MM.1S (cell line): ENCODE measurements around the gene TIMMDC1.

ENCODE experiments used
- DNase-seq: peaks from one replicate; pipeline ENCODE4 v3.0.0-alpha.2; 2015
- H2AFZ ChIP-seq: fragments of 300-600 bp; sonication (generic); 2 replicates; pipeline ENCODE4 v1.6.0; 2016; ENCODE audit warnings: antibody characterized with exemption, low read length
- H3F3A ChIP-seq: fragments of 300-600 bp; sonication (generic); 2 replicates; pipeline ENCODE4 v1.6.1; 2016; ENCODE audit warnings: mild to moderate bottlenecking, antibody characterized with exemption, low read length, moderate library complexity, mixed read lengths; ENCODE audit not compliant: insufficient read depth
- H3K27ac ChIP-seq: fragments of 300-600 bp; sonication (generic); 2 replicates; pipeline ENCODE4 v1.5.1; 2016; ENCODE audit warnings: mild to moderate bottlenecking, low read length
- H3K27me3 ChIP-seq: fragments of 300-600 bp; sonication (generic); replicated peaks from 2 replicates; pipeline ENCODE4 v1.6.0; 2016; ENCODE audit warnings: low read length; ENCODE audit not compliant: insufficient read depth
- H3K36me3 ChIP-seq: fragments of 300-600 bp; sonication (generic); replicated peaks from 2 replicates; pipeline ENCODE4 v1.6.1; 2016; ENCODE audit warnings: mild to moderate bottlenecking, low read length, mixed read lengths; ENCODE audit not compliant: insufficient read depth
- H3K4me1 ChIP-seq: fragments of 300-600 bp; sonication (generic); 2 replicates; pipeline ENCODE4 v1.6.1; 2016; ENCODE audit warnings: low read length, mixed read lengths
- H3K4me2 ChIP-seq: fragments of 300-600 bp; sonication (generic); 2 replicates; pipeline ENCODE4 v1.6.0; 2016; ENCODE audit warnings: low read depth, low read length
- H3K4me3 ChIP-seq: fragments of 300-600 bp; sonication (generic); 2 replicates; pipeline ENCODE4 v1.5.1; 2016; ENCODE audit warnings: low read length, mixed read lengths
- H3K79me2 ChIP-seq: fragments of 300-600 bp; sonication (generic); 2 replicates; pipeline ENCODE4 v1.6.1; 2016; ENCODE audit warnings: mixed run types, low read length, mixed read lengths
- H3K9ac ChIP-seq: fragments of 300-600 bp; sonication (generic); 2 replicates; pipeline ENCODE4 v1.6.1; 2016; ENCODE audit warnings: low read length, mixed read lengths
- H3K9me2 ChIP-seq: fragments of 300-600 bp; sonication (generic); replicated peaks from 2 replicates; pipeline ENCODE4 v1.6.1; 2016; ENCODE audit warnings: mild to moderate bottlenecking, low read length, mixed read lengths; ENCODE audit not compliant: insufficient read depth
- H3K9me3 ChIP-seq: fragments of 300-600 bp; sonication (generic); replicated peaks from 2 replicates; pipeline ENCODE4 v1.6.1; 2016; ENCODE audit warnings: mild to moderate bottlenecking, low read length, mixed read lengths; ENCODE audit not compliant: insufficient read depth
- H4K20me1 ChIP-seq: fragments of 300-600 bp; sonication (generic); 2 replicates; pipeline ENCODE4 v1.6.1; 2016; ENCODE audit warnings: mild to moderate bottlenecking, low read length, moderate library complexity, mixed read lengths; ENCODE audit not compliant: insufficient read depth
- CTCF ChIP-seq: fragments of 300-600 bp; sonication (generic); IDR thresholded peaks from 2 replicates; pipeline ENCODE4 v1.5.1; 2016; ENCODE audit warnings: antibody characterized with exemption, low read length, mixed read lengths
- EZH2 ChIP-seq: fragments of 300-600 bp; sonication (generic); optimal IDR thresholded peaks from 2 replicates; pipeline ENCODE3; 2017; ENCODE audit warnings: low read depth, mild to moderate bottlenecking, antibody characterized with exemption, low read length, mixed read lengths
- EZH2phosphoT487 ChIP-seq: fragments of 300-600 bp; sonication (generic); IDR thresholded peaks from 2 replicates; pipeline ENCODE4 v1.6.1; 2018; ENCODE audit warnings: antibody characterized with exemption, low read length

Gene TIMMDC1

GRCh38 chr3:119514637-119515036 lies 16.3 kb downstream of the TIMMDC1 start:
- Histone ChIP-seq H3K79me2 (no peaks in the 10 kb centered on the region), H3K4me1 (no peaks in the 10 kb centered on the region), H3K27me3 (no peaks in the 10 kb centered on the region), H3K27ac (no peak overlapping the region), H3K9ac (no peak overlapping the region), H3K9me2 (no peaks in the 10 kb centered on the region), H4K20me1 (no peaks in the 10 kb centered on the region), H3K4me2 (no peak overlapping the region), H3K36me3 (peaks cover 19% of the 10 kb centered on the region; the same call in 1 of the 2 replicates), H3K9me3 (no peaks in the 10 kb centered on the region), H3K4me3 (no peak overlapping the region), H3F3A (no peaks in the 10 kb centered on the region), H2AFZ (no peak overlapping the region)
- TF ChIP-seq CTCF: no peak
- TF ChIP-seq EZH2: no peak
- no peak for TF ChIP-seq EZH2phosphoT487
- DNase-seq: no peak

DNA sequence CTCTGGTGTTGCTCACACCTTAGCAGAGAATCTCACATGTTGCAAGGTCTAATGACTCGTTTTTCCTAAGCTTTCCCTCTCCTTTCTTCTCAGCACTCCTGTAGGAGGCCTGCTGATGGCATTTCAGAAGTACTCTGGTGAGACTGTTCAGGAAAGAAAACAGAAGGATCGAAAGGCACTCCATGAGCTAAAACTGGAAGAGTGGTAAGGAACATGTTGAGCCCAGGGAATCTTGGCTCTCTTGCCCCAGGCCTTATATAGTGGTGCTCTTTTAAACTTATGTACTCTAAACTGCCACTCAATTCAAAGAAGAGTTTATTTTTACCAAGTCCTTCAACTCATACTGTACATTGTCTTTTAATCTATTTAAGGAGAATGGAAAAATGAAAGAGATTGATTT lies 18.8 kb downstream of the TIMMDC1 start:
- no peaks in the 10 kb centered on the region for H3K9me3 ChIP-seq
- no peaks in the 10 kb centered on the region for H3K79me2 ChIP-seq
- TF ChIP-seq CTCF (no peak), EZH2phosphoT487 (no peak), EZH2 (no peak)
- H3K27ac ChIP-seq: no peak overlapping the region
- no peaks in the 10 kb centered on the region for H3K27me3 ChIP-seq
- H3K4me1 ChIP-seq: no peaks in the 10 kb centered on the region
- peaks cover 22% of the 10 kb centered on the region; the same call in 1 of the 2 replicates for H3K36me3 ChIP-seq
- no peak overlapping the region for H3K9ac ChIP-seq
- H3K9me2 ChIP-seq: no peaks in the 10 kb centered on the region
- no peak overlapping the region for H3K4me2 ChIP-seq
- no peak overlapping the region for H3K4me3 ChIP-seq
- H3F3A ChIP-seq: no peaks in the 10 kb centered on the region
- no peak for DNase-seq
- no peak overlapping the region for H2AFZ ChIP-seq
- H4K20me1 ChIP-seq: no peaks in the 10 kb centered on the region

- no peaks in the 10 kb centered on the region for H4K20me1 ChIP-seq
- peaks cover 22% of the 10 kb centered on the region; the same call in 1 of the 2 replicates for H3K36me3 ChIP-seq
- H3K4me3 ChIP-seq: no peak overlapping the region
- no peak overlapping the region for H3K27ac ChIP-seq
- no peaks in the 10 kb centered on the region for H3K9me3 ChIP-seq
- H3K27me3 ChIP-seq: no peaks in the 10 kb centered on the region
- no peaks in the 10 kb centered on the region for H3K79me2 ChIP-seq
- H3F3A ChIP-seq: no peaks in the 10 kb centered on the region
- H3K4me1 ChIP-seq: no peaks in the 10 kb centered on the region
- no peak overlapping the region for H3K4me2 ChIP-seq
- H3K9ac ChIP-seq: no peak overlapping the region
- H3K9me2 ChIP-seq: no peaks in the 10 kb centered on the region
- TF ChIP-seq EZH2 (no peak), CTCF (no peak), EZH2phosphoT487 (no peak)
- no peak overlapping the region for H2AFZ ChIP-seq
- DNase-seq: no peak
These were observed 19.7 kb downstream of the TIMMDC1 start for GRCh38 chr3:119518026-119518425.
